Loucy (cell line): ENCODE results near the gene MYOZ3.

Experiments used
- H2AFZ ChIP-seq: fragments of 200-600 bp; sonication (generic); 2 replicates; pipeline ENCODE4 v1.6.0; 2016; ENCODE audit warnings: antibody characterized with exemption, mild to moderate bottlenecking, low read length, moderate library complexity
- H3F3A ChIP-seq: fragments of 200-600 bp; 2 replicates; pipeline ENCODE4 v1.6.0; 2016; ENCODE audit warnings: antibody characterized with exemption, low read depth, mild to moderate bottlenecking
- H3K27me3 ChIP-seq: fragments of 200-600 bp; sonication (generic); 2 replicates; pipeline ENCODE4 v1.6.1; 2014; ENCODE audit warnings: low read length, mild to moderate bottlenecking; ENCODE audit not compliant: insufficient read depth, poor library complexity, severe bottlenecking
- H3K36me3 ChIP-seq: fragments of 200-600 bp; sonication (generic); 2 replicates; pipeline ENCODE4 v1.6.1; 2016; ENCODE audit warnings: low read length; ENCODE audit not compliant: insufficient read depth
- H3K4me1 ChIP-seq: fragments of 200-600 bp; sonication (generic); 2 replicates; pipeline ENCODE4 v1.5.1; 2014; ENCODE audit warnings: low read length, mild to moderate bottlenecking; ENCODE audit not compliant: insufficient read depth, poor library complexity, severe bottlenecking
- H3K4me2 ChIP-seq: fragments of 200-600 bp; sonication (generic); 2 replicates; pipeline ENCODE4 v1.6.0; 2014; ENCODE audit warnings: antibody characterized with exemption, low read length, low read depth, mild to moderate bottlenecking; ENCODE audit not compliant: poor library complexity, severe bottlenecking
- H3K4me3 ChIP-seq: fragments of 200-600 bp; sonication (generic); 2 replicates; pipeline ENCODE4 v1.5.1; 2014; ENCODE audit warnings: low read length, mild to moderate bottlenecking, mixed read lengths; ENCODE audit not compliant: poor library complexity, severe bottlenecking
- H3K79me2 ChIP-seq: fragments of 200-600 bp; sonication (generic); 2 replicates; pipeline ENCODE4 v1.6.1; 2014; ENCODE audit warnings: low read length; ENCODE audit not compliant: insufficient read depth
- H3K9ac ChIP-seq: fragments of 200-600 bp; sonication (generic); 2 replicates; pipeline ENCODE4 v1.6.0; 2014; ENCODE audit warnings: mild to moderate bottlenecking, low read depth, low read length, moderate library complexity; ENCODE audit not compliant: poor library complexity, severe bottlenecking
- H3K9me2 ChIP-seq: fragments of 200-600 bp; sonication (generic); replicated peaks from 2 replicates; pipeline ENCODE4 v1.6.1; 2016; ENCODE audit warnings: low read depth, low read length, mixed read lengths
- H3K9me3 ChIP-seq: fragments of 200-600 bp; sonication (generic); 2 replicates; pipeline ENCODE4 v1.6.1; 2014; ENCODE audit warnings: mild to moderate bottlenecking, antibody characterized with exemption, low read length, low read depth; ENCODE audit not compliant: insufficient read depth
- H4K20me1 ChIP-seq: fragments of 200-600 bp; sonication (generic); 2 replicates; pipeline ENCODE4 v1.6.0; 2014; ENCODE audit warnings: antibody characterized with exemption, low read length, mild to moderate bottlenecking; ENCODE audit not compliant: insufficient read depth, poor library complexity, severe bottlenecking
- EZH2phosphoT487 ChIP-seq: fragments of 200-600 bp; IDR thresholded peaks from 2 replicates; pipeline ENCODE4 v1.6.1; 2018; ENCODE audit warnings: antibody characterized with exemption, mild to moderate bottlenecking, moderate library complexity, borderline replicate concordance
- TF ChIP-seq, protein P1 (sequence below): fragments of 200-600 bp; sonication (generic); conservative IDR thresholded peaks from 2 replicates; pipeline ENCODE4 v1.5.1; 2014; ENCODE audit warnings: mild to moderate bottlenecking, antibody characterized with exemption, low read length

The MYOZ3 gene

DNA sequence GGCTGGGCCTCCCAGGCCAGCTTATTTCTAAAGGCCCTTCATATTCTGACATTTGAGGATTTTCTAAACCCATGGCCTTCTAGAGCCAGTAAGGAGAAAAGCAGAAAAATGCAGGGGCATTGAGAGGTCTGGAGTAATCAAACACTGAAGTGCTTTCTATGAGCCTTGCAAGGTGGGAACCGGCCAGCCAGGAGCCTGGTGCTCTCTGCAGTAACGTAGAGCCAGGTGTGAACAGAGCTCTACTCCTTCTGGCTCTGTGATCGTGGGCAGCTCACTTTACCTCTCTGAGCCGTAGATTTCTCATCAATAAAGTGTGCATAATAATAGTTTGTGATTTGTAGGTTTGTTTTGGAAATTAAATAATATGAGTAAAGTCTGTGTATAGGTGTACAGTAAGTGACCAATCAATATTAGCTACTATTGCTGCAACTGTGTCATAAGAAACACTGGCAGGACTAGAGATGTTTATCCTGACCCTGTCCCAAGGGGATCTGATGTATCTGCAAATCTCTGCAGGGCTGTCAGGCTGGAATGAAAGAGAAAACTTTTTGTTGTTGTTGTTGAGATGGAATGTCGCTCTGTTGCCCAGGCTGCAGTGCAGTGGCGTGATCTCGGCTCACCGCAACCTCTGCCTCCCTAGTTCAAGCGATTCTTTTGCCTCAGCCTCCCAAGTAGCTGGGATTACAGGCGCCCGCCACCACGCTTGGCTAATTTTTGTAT is 17.9 kb upstream of the MYOZ3 start:
- TF ChIP-seq EZH2phosphoT487 = no peak
- TF ChIP-seq, protein P1, sequence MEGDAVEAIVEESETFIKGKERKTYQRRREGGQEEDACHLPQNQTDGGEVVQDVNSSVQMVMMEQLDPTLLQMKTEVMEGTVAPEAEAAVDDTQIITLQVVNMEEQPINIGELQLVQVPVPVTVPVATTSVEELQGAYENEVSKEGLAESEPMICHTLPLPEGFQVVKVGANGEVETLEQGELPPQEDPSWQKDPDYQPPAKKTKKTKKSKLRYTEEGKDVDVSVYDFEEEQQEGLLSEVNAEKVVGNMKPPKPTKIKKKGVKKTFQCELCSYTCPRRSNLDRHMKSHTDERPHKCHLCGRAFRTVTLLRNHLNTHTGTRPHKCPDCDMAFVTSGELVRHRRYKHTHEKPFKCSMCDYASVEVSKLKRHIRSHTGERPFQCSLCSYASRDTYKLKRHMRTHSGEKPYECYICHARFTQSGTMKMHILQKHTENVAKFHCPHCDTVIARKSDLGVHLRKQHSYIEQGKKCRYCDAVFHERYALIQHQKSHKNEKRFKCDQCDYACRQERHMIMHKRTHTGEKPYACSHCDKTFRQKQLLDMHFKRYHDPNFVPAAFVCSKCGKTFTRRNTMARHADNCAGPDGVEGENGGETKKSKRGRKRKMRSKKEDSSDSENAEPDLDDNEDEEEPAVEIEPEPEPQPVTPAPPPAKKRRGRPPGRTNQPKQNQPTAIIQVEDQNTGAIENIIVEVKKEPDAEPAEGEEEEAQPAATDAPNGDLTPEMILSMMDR = no peak
- no peaks in the 10 kb centered on the region for H3K9me2 ChIP-seq
- H3F3A ChIP-seq = no peaks in the 10 kb centered on the region
- H3K4me1 ChIP-seq = no peaks in the 10 kb centered on the region
- no peaks in the 10 kb centered on the region for H3K27me3 ChIP-seq
- no peaks in the 10 kb centered on the region for H4K20me1 ChIP-seq
- no peak overlapping the region for H3K4me2 ChIP-seq
- H3K4me3 ChIP-seq = no peak overlapping the region
- H3K9ac ChIP-seq = no peak overlapping the region
- no peak overlapping the region for H2AFZ ChIP-seq
- H3K9me3 ChIP-seq = no peaks in the 10 kb centered on the region
- H3K36me3 ChIP-seq = no peaks in the 10 kb centered on the region
- no peaks in the 10 kb centered on the region for H3K79me2 ChIP-seq

DNA sequence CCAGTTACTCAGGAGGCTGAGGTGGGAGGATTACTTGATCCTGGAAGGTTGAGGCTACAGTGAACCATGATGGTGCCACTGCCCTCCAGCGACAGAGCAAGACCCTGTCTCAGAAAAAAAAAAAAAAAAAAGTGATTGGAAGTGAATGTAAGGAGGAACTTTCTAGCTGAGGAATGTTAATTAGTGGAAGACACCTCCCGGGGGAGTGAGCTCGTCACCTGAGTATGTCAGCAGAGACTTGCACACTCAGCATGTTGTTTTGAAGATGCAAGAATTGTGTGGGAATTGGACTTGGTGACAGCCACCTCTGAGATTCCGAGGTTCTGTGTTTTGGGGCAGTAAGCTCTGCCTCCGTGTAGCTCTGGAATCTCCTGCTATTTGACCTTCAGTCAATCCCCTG is 17.0 kb upstream of the MYOZ3 start:
- Histone ChIP-seq H3K9me3 (no peaks in the 10 kb centered on the region), H3K4me2 (no peak overlapping the region), H3K9ac (no peak overlapping the region), H4K20me1 (no peaks in the 10 kb centered on the region), H3K27me3 (no peaks in the 10 kb centered on the region), H3K79me2 (no peaks in the 10 kb centered on the region), H3K9me2 (no peaks in the 10 kb centered on the region), H3K36me3 (no peaks in the 10 kb centered on the region), H3F3A (no peaks in the 10 kb centered on the region), H3K4me1 (no peaks in the 10 kb centered on the region), H3K4me3 (no peak overlapping the region), H2AFZ (no peak overlapping the region)
- TF ChIP-seq, protein P1 = no peak
- TF ChIP-seq EZH2phosphoT487 = no peak

DNA sequence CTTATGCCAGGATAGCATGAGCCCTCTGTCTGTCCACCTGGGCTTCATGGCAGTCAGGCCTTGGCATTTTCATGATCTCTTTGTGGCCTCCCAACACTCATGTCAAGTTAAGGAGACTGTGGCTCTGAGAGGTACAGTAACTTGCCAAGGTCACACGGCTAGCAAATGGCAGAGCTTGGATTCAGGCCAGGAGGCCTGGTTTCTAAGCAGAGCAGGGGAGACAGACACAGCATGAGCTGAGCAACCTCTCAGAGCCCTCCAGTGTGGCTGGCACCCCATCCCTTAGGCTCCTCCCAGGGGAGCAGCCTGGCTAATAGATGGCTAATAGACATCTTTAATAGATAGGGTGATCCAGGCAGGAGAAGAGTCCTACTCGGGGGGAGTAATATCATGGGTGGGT is 16.5 kb upstream of the MYOZ3 start:
- Histone ChIP-seq H2AFZ (no peak overlapping the region), H3K4me1 (no peaks in the 10 kb centered on the region), H3F3A (no peaks in the 10 kb centered on the region), H3K9ac (no peak overlapping the region), H3K79me2 (no peaks in the 10 kb centered on the region), H3K27me3 (no peaks in the 10 kb centered on the region), H3K4me3 (no peak overlapping the region), H3K4me2 (no peak overlapping the region), H3K9me2 (no peaks in the 10 kb centered on the region), H3K9me3 (no peaks in the 10 kb centered on the region), H3K36me3 (no peaks in the 10 kb centered on the region), H4K20me1 (no peaks in the 10 kb centered on the region)
- TF ChIP-seq, protein P1 = no peak
- TF ChIP-seq EZH2phosphoT487 = no peak
